SH-SY5Y (cell line): ENCODE data around the gene BCKDK.

Experiments used
- GATA2 ChIP-seq: IDR thresholded peaks from 2 replicates; pipeline ENCODE4 v1.6.1; 2011; ENCODE audit warnings: mild to moderate bottlenecking, low read depth, low read length
- GATA3 ChIP-seq: IDR thresholded peaks from 2 replicates; pipeline ENCODE4 v1.6.1; 2011; ENCODE audit warnings: low read depth, mild to moderate bottlenecking, low read length, moderate library complexity

DNA sequence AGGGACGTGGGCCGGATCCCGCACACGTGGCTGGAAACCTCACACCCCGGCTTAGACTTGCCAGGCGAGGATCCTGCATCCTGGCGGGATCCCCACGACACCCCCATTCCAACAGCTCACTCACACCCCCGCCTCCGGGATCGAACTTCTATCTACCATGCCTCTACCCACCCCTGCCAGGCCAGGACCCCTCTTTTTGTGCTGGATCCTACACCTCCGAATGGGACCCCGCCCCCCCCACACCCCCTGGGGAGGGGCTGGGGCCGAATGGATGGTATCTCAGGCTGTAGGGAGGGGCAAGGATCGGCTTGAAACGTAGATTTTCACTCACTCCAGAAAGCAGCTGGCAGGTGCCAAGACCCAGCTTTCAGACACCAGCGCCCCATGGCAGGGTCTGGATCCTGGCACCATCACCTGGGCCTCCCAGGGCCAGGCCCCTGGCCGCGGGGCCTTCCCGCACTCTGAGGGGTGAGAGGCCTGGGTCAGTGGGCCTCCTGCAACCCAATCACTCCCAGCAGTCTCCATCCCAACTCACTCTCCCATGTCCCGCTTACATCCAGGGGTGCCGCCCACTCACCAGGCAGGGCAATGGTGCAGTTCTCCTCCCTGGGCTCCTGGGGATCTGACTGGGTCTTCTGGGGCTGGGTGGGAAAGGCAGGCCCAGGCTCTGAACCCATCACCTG is 35.0 kb downstream of the BCKDK start:
- TF ChIP-seq GATA2 (no peak), GATA3 (no peak)
